HepG2 (cell line): Measurements from ENCODE around the gene RAC3. TPM values are rescaled to one million over a fixed set of nuclear protein-coding genes. Genes with fewer than 3 reads are reported as not detected.

Experiments used
- GPN1 ChIP-seq: sonication (generic); formaldehyde crosslinking; IDR thresholded peaks from 2 replicates; pipeline ENCODE4 v1.5.1; 2020; ENCODE audit warnings: missing genetic modification reagents, borderline replicate concordance
- KDM5A ChIP-seq: fragments of 200-600 bp; sonication (generic); IDR thresholded peaks from 2 replicates; pipeline ENCODE4 v1.7.0; 2018; ENCODE audit warnings: antibody characterized with exemption, mild to moderate bottlenecking, low read length, borderline replicate concordance
- KLF11 ChIP-seq: IDR thresholded peaks from 2 replicates; pipeline ENCODE4 v1.6.1; 2016; ENCODE audit warnings: missing compliant biosample characterization
- KLF15 ChIP-seq: sonication (generic); formaldehyde crosslinking; IDR thresholded peaks from 2 replicates; pipeline ENCODE4 v1.8.1; 2023; ENCODE audit warnings: borderline replicate concordance, mild to moderate bottlenecking, inconsistent platforms, missing genetic modification reagents, mixed read lengths
- NR2C2 ChIP-seq: sonication (generic); formaldehyde crosslinking; IDR thresholded peaks from 2 replicates; pipeline ENCODE4 v1.4.0; 2020; ENCODE audit warnings: missing genetic modification reagents, mild to moderate bottlenecking, moderate library complexity, borderline replicate concordance
- PHB2 ChIP-seq: fragments of 450-650 bp; IDR thresholded peaks from 2 replicates; pipeline ENCODE4 v1.6.1; 2018; ENCODE audit not compliant: partially characterized antibody
- PHF21A ChIP-seq: sonication (generic); formaldehyde crosslinking; IDR thresholded peaks from 2 replicates; pipeline ENCODE4 v1.5.0; 2020; ENCODE audit warnings: mild to moderate bottlenecking, missing genetic modification reagents
- RXRA ChIP-seq: sonication (generic); formaldehyde crosslinking; IDR thresholded peaks from 2 replicates; pipeline ENCODE4 v1.5.1; 2020; ENCODE audit warnings: missing genetic modification reagents
- RXRB ChIP-seq: IDR thresholded peaks from 2 replicates; pipeline ENCODE4 v1.6.1; 2016; ENCODE audit warnings: borderline replicate concordance, missing genetic modification reagents, missing compliant biosample characterization
- SKI ChIP-seq: fragments of 450-650 bp; IDR thresholded peaks from one replicate; pipeline ENCODE4 v1.6.1; 2018; ENCODE audit warnings: mild to moderate bottlenecking; ENCODE audit not compliant: partially characterized antibody
- TBX3 ChIP-seq: fragments of 450-650 bp; IDR thresholded peaks from 2 replicates; pipeline ENCODE4 v1.6.1; 2017; ENCODE audit warnings: antibody characterized with exemption, mild to moderate bottlenecking, inconsistent platforms, borderline replicate concordance
- ZFP36 ChIP-seq: fragments of 150-350 bp; IDR thresholded peaks from 2 replicates; pipeline ENCODE4 v1.6.1; 2018; ENCODE audit warnings: borderline replicate concordance, low read length, low read depth; ENCODE audit not compliant: partially characterized antibody
- ZNF121 ChIP-seq: sonication (generic); formaldehyde crosslinking; IDR thresholded peaks from 2 replicates; pipeline ENCODE4 v1.5.0; 2020; ENCODE audit warnings: mild to moderate bottlenecking, missing genetic modification reagents
- ZNF251 ChIP-seq: sonication (generic); formaldehyde crosslinking; IDR thresholded peaks from 2 replicates; pipeline ENCODE4 v1.9.0; 2021; ENCODE audit warnings: mild to moderate bottlenecking, missing genetic modification reagents
- ZNF44 ChIP-seq: sonication (generic); formaldehyde crosslinking; IDR thresholded peaks from 2 replicates; pipeline ENCODE4 v1.5.1; 2020; ENCODE audit warnings: mild to moderate bottlenecking, missing genetic modification reagents
- ZNF570 ChIP-seq: sonication (generic); formaldehyde crosslinking; IDR thresholded peaks from 2 replicates; pipeline ENCODE4 v1.4.0; 2020; ENCODE audit warnings: mild to moderate bottlenecking, missing genetic modification reagents, borderline replicate concordance
- ZNF83 ChIP-seq: sonication (generic); formaldehyde crosslinking; IDR thresholded peaks from 2 replicates; pipeline ENCODE4 v1.4.0; 2020; ENCODE audit warnings: missing genetic modification reagents, mild to moderate bottlenecking, borderline replicate concordance
- polyA plus RNA-seq, 8 experiments: library from polyadenylated mRNA; depleted of rRNA in 3 of 8; stranded (reverse) in 7 of 8; unstranded in 1 of 8; fragments of >200 nt; fragmentation: Illumina TruSeq in 4 of 8; extraction: Trizol in 4 of 8; gene quantifications; 2 replicates each; pipeline versions ENCODE4 v1.2.1 to v1.2.3, GENCODE V29; 2011 to 2016; ENCODE audit warnings: low read depth in 4 of 8, missing spikeins in 1 of 8, mixed read lengths in 1 of 8; ENCODE audit not compliant: insufficient read depth in 1 of 8
- total RNA-seq, 5 experiments: library from RNA; depleted of rRNA; stranded (reverse); fragments of >200 nt; fragmentation: Illumina TruSeq; extraction: Trizol; gene quantifications; 2 replicates each; pipeline ENCODE4 v1.2.3, GENCODE V29; 2016; ENCODE audit warnings: low read depth in 1 of 5
- TF ChIP-seq, protein P1 (sequence below): sonication (generic); formaldehyde crosslinking; IDR thresholded peaks from 2 replicates; pipeline ENCODE4 v1.4.0; 2020; ENCODE audit warnings: missing genetic modification reagents, borderline replicate concordance
- TF ChIP-seq, protein P2 (sequence below): sonication (generic); formaldehyde crosslinking; IDR thresholded peaks from 2 replicates; pipeline ENCODE4 v1.5.0; 2020; ENCODE audit warnings: missing genetic modification reagents
- TF ChIP-seq, protein P3 (sequence below): sonication (generic); formaldehyde crosslinking; IDR thresholded peaks from 2 replicates; pipeline ENCODE4 v1.5.0; 2020; ENCODE audit warnings: mild to moderate bottlenecking, missing genetic modification reagents

The RAC3 gene
- total and polyA plus RNA-seq, 2 of the 13 experiments (the other 11 are each of a cell fraction or from before 2014, with no cell fraction given): 10.5 to 21.3 TPM

DNA sequence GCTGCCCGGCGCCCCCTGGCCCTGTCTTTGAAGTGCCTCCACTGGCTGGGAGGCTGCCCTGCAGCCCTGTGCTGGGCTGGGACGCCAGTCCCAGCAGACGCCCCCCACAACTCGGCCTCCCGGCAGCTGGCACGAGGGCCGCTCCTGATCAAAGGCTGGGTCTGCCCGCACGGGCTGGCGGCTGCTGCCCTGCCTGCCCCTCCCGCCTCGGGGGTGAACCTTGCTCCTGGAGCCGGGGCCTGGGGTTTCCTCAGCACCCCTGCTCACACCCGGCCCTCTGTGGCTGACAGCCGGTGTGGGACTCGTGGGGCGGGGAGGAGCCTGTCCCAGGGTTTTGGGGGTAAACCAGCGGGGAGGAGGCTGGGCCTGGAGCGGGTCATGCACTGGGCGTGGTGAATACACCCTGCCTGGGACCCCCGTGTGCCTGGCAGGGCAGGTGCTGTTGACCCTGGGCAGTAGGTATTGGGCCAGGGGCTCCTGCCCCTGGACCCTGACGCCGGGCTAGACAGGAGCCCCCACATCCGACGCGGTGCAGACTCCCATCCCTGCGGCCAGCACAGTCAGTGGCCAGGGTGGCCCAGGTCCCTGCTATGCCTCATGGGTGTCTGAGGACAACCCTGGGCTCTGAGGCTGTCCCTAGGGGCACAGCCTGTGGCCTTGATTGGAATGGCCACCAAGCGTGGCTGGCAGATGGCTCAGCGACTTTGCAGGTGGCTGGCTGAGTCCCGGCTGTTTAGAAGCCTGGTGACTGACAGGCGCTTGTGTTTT, 30.5 kb upstream of the RAC3 start (continued):
- TF ChIP-seq, protein P1, sequence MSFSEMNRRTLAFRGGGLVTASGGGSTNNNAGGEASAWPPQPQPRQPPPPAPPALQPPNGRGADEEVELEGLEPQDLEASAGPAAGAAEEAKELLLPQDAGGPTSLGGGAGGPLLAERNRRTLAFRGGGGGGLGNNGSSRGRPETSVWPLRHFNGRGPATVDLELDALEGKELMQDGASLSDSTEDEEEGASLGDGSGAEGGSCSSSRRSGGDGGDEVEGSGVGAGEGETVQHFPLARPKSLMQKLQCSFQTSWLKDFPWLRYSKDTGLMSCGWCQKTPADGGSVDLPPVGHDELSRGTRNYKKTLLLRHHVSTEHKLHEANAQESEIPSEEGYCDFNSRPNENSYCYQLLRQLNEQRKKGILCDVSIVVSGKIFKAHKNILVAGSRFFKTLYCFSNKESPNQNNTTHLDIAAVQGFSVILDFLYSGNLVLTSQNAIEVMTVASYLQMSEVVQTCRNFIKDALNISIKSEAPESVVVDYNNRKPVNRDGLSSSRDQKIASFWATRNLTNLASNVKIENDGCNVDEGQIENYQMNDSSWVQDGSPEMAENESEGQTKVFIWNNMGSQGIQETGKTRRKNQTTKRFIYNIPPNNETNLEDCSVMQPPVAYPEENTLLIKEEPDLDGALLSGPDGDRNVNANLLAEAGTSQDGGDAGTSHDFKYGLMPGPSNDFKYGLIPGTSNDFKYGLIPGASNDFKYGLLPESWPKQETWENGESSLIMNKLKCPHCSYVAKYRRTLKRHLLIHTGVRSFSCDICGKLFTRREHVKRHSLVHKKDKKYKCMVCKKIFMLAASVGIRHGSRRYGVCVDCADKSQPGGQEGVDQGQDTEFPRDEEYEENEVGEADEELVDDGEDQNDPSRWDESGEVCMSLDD (CRISPR knock-in tag): peak; percentile 98
- TF ChIP-seq KDM5A (no peak; the same call in 1 of the 2 replicates), RXRB (CRISPR knock-in tag) (peak; percentile 93), ZNF121 (CRISPR knock-in tag) (peak; percentile 80; the same call in 1 of the 2 replicates), SKI (peak; percentile 98), ZNF570 (CRISPR knock-in tag) (no peak; the same call in 1 of the 2 replicates), ZFP36 (no peak), KLF15 (CRISPR knock-in tag) (peak; percentile 71; the same call in 1 of the 2 replicates), ZNF251 (CRISPR knock-in tag) (no peak), NR2C2 (CRISPR knock-in tag) (peak; percentile 84), ZNF83 (CRISPR knock-in tag) (peak; percentile 92; the same call in 1 of the 2 replicates), RXRA (CRISPR knock-in tag) (peak; percentile 97), TBX3 (peak; percentile 92), PHF21A (CRISPR knock-in tag) (peak; percentile 99), GPN1 (0 out of 2 replicates have a peak, but pooled peaks have one; percentile 47), ZNF44 (no peak), PHB2 (no peak), KLF11 (peak; percentile 37; the same call in 1 of the 2 replicates)
- TF ChIP-seq, protein P2, sequence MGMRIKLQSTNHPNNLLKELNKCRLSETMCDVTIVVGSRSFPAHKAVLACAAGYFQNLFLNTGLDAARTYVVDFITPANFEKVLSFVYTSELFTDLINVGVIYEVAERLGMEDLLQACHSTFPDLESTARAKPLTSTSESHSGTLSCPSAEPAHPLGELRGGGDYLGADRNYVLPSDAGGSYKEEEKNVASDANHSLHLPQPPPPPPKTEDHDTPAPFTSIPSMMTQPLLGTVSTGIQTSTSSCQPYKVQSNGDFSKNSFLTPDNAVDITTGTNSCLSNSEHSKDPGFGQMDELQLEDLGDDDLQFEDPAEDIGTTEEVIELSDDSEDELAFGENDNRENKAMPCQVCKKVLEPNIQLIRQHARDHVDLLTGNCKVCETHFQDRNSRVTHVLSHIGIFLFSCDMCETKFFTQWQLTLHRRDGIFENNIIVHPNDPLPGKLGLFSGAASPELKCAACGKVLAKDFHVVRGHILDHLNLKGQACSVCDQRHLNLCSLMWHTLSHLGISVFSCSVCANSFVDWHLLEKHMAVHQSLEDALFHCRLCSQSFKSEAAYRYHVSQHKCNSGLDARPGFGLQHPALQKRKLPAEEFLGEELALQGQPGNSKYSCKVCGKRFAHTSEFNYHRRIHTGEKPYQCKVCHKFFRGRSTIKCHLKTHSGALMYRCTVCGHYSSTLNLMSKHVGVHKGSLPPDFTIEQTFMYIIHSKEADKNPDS (CRISPR knock-in tag): peak; percentile 61
- TF ChIP-seq, protein P3, sequence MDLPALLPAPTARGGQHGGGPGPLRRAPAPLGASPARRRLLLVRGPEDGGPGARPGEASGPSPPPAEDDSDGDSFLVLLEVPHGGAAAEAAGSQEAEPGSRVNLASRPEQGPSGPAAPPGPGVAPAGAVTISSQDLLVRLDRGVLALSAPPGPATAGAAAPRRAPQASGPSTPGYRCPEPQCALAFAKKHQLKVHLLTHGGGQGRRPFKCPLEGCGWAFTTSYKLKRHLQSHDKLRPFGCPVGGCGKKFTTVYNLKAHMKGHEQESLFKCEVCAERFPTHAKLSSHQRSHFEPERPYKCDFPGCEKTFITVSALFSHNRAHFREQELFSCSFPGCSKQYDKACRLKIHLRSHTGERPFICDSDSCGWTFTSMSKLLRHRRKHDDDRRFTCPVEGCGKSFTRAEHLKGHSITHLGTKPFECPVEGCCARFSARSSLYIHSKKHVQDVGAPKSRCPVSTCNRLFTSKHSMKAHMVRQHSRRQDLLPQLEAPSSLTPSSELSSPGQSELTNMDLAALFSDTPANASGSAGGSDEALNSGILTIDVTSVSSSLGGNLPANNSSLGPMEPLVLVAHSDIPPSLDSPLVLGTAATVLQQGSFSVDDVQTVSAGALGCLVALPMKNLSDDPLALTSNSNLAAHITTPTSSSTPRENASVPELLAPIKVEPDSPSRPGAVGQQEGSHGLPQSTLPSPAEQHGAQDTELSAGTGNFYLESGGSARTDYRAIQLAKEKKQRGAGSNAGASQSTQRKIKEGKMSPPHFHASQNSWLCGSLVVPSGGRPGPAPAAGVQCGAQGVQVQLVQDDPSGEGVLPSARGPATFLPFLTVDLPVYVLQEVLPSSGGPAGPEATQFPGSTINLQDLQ (CRISPR knock-in tag): peak; percentile 100
